AG04450 (cell line): ENCODE data around the gene L1CAM. TPM values are rescaled to one million over a fixed set of nuclear protein-coding genes. Genes with fewer than 3 reads are reported as not detected.

Source experiments
- CTCF ChIA-PET: fragments of 300-600, 350-600 bp; formaldehyde crosslinking; extraction: SDS; loops from one replicate; lab custom pipeline; 2022; ENCODE audit warnings: antibody characterized with exemption, inconsistent platforms; lab: Charles Lee
- POLR2A ChIA-PET: fragments of 350-600 bp; formaldehyde crosslinking; extraction: SDS; loops from one replicate; lab custom pipeline; 2021; ENCODE audit warnings: antibody characterized with exemption, inconsistent platforms; lab: Yijun Ruan, JAX
- DNase-seq: peaks from one replicate; pipeline ENCODE4 v3.0.0-alpha.2; 2011; ENCODE audit warnings: low read depth, low spot score
- H3K27ac ChIP-seq: one replicate; pipeline ENCODE4 v1.5.1; 2012; ENCODE audit warnings: low read depth, low read length, control low read depth
- H3K27me3 ChIP-seq: one replicate; pipeline ENCODE4 v1.6.0; 2012; ENCODE audit warnings: low read length; ENCODE audit not compliant: control insufficient read depth, insufficient read depth
- H3K4me3 ChIP-seq: 2 replicates; pipeline ENCODE4 v1.5.1; 2011; ENCODE audit warnings: mild to moderate bottlenecking, low read depth, low read length, control low read depth
- H3K9me3 ChIP-seq: 2 replicates; pipeline ENCODE4 v1.5.1; 2012; ENCODE audit warnings: low read length; ENCODE audit not compliant: control insufficient read depth, insufficient read depth
- polyA plus RNA-seq: library from polyadenylated mRNA; depleted of rRNA; stranded (reverse); fragments of >200 nt; gene quantifications from 2 replicates; pipeline ENCODE4 v1.2.3, GENCODE V29; 2011
- TF ChIP-seq, protein P1 (sequence below): IDR thresholded peaks from 2 replicates; pipeline ENCODE4 v1.5.1; 2011; ENCODE audit warnings: low read depth, low read length, control low read depth, inconsistent platforms

Gene L1CAM
- polyA plus RNA-seq, 1 experiment: 0.10 TPM

- ChIA-PET POLR2A (no interaction called here), CTCF (no interaction called here)
- no peak overlapping the region for H3K27ac ChIP-seq
- H3K9me3 ChIP-seq: no peaks in the 10 kb centered on the region
- no peak overlapping the region for H3K4me3 ChIP-seq
- H3K27me3 ChIP-seq: peaks cover 36% of the 10 kb centered on the region
- TF ChIP-seq, protein P1, sequence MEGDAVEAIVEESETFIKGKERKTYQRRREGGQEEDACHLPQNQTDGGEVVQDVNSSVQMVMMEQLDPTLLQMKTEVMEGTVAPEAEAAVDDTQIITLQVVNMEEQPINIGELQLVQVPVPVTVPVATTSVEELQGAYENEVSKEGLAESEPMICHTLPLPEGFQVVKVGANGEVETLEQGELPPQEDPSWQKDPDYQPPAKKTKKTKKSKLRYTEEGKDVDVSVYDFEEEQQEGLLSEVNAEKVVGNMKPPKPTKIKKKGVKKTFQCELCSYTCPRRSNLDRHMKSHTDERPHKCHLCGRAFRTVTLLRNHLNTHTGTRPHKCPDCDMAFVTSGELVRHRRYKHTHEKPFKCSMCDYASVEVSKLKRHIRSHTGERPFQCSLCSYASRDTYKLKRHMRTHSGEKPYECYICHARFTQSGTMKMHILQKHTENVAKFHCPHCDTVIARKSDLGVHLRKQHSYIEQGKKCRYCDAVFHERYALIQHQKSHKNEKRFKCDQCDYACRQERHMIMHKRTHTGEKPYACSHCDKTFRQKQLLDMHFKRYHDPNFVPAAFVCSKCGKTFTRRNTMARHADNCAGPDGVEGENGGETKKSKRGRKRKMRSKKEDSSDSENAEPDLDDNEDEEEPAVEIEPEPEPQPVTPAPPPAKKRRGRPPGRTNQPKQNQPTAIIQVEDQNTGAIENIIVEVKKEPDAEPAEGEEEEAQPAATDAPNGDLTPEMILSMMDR: no peak
- no peak for DNase-seq
Observed at GRCh38 chrX:153832728-153833127, 53.2 kb downstream of the L1CAM start.

GRCh38 chrX:153831429-153832150 is 54.4 kb downstream of the L1CAM start:
- POLR2A ChIA-PET: no interaction called here
- CTCF ChIA-PET: no interaction called here
- Histone ChIP-seq H3K9me3 (no peaks in the 10 kb centered on the region), H3K27me3 (peaks cover 38% of the 10 kb centered on the region), H3K27ac (no peak overlapping the region), H3K4me3 (no peak overlapping the region)
- no peak for DNase-seq
- TF ChIP-seq, protein P1: no peak

DNA sequence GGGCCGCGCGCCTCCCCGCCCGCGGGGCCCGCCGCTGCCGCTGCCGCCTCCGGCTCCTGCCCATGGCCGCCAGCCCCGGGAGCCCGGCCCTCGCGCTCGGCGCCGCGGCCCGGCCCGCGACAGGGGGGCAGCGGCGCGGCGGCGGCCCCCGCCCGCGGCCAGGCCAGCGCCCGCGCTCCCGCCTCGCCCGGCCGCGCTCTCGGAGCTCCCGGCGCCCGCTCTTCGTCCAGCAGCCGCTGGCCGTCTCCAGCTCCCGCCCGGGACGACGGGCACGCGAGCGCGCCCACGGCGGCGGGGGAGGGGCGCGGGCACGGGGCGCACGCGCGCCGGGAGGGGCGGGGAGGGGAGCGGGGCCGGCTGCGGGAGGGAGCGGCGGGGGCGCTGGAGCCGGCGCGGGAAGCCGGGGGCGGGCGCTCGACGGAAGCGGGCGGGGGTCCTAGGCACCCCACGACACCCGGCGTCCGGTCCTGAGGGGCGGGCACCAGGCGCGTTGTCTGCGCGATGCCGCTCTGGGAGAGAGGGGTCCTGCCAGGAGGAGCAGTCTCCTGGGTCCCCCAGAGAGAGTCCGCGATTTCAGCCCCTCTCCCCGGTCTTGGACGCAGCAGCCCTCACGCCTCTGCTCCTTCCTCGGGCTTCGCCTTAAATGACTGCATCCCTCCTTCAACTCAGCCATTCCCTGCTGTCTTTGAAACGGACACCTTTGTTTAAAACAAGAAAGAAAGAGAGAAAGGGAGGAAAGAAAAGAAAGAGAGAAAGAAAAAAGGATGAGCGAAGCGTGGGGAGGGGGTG is 55.1 kb downstream of the L1CAM start:
- Histone ChIP-seq H3K27ac (no peak overlapping the region), H3K4me3 (no peak overlapping the region), H3K27me3 (peaks cover 38% of the 10 kb centered on the region), H3K9me3 (no peaks in the 10 kb centered on the region)
- TF ChIP-seq, protein P1: no peak
- CTCF ChIA-PET: no interaction called here
- DNase-seq: no peak
- POLR2A ChIA-PET: no interaction called here

- H3K27me3 ChIP-seq: peaks cover 41% of the 10 kb centered on the region
- no peak within 1 kb of the TSS for H3K4me3 ChIP-seq
- H3K27ac ChIP-seq: no peak within 1 kb of the TSS
- no peak for DNase-seq
- CTCF ChIA-PET: no interaction called here
- no peaks in the 10 kb centered on the region for H3K9me3 ChIP-seq
- TF ChIP-seq, protein P1: no peak
- POLR2A ChIA-PET: no interaction called here
Observed at GRCh38 chrX:153829799-153830639, 56.0 kb downstream of the L1CAM start, which contains the start of gene PDZD4. PDZD4 (minus strand) TSS chrX:153830544; CDS start chrX:153830298, 246 bp downstream.

- no peak overlapping the region for H3K4me3 ChIP-seq
- H3K9me3 ChIP-seq: no peaks in the 10 kb centered on the region
- TF ChIP-seq, protein P1: no peak
- H3K27me3 ChIP-seq: peaks cover 41% of the 10 kb centered on the region
- ChIA-PET CTCF (no interaction called here), POLR2A (no interaction called here)
- DNase-seq: no peak
- no peak overlapping the region for H3K27ac ChIP-seq
Observed at GRCh38 chrX:153829549-153829798, 56.5 kb downstream of the L1CAM start.
